Ishikawa (cell line): Measurements from ENCODE around the gene DDX5.

ENCODE experiments used
- CEBPB ChIP-seq: IDR thresholded peaks from 2 replicates; pipeline ENCODE4 v1.6.1; 2012
- CREB1 ChIP-seq: IDR thresholded peaks from 2 replicates; pipeline ENCODE4 v1.6.1; 2012; ENCODE audit warnings: low read depth
- EGR1 ChIP-seq: IDR thresholded peaks from 2 replicates; pipeline ENCODE4 v1.6.1; 2012
- EP300 ChIP-seq: IDR thresholded peaks from 2 replicates; pipeline ENCODE4 v1.6.1; 2012; ENCODE audit warnings: borderline replicate concordance
- FOXM1 ChIP-seq: IDR thresholded peaks from 2 replicates; pipeline ENCODE4 v1.6.1; 2012; ENCODE audit warnings: low read depth, borderline replicate concordance
- NFIC ChIP-seq: IDR thresholded peaks from 2 replicates; pipeline ENCODE4 v1.6.1; 2012
- RAD21 ChIP-seq: IDR thresholded peaks from 2 replicates; pipeline ENCODE4 v1.6.1; 2012; ENCODE audit warnings: low read depth
- TAF1 ChIP-seq: IDR thresholded peaks from 2 replicates; pipeline ENCODE4 v1.6.1; 2012; ENCODE audit warnings: low read depth, mild to moderate bottlenecking
- TCF12 ChIP-seq: IDR thresholded peaks from 2 replicates; pipeline ENCODE4 v1.6.1; 2012; ENCODE audit warnings: low read depth
- TEAD4 ChIP-seq: IDR thresholded peaks from 2 replicates; pipeline ENCODE4 v1.6.1; 2012
- YY1 ChIP-seq: IDR thresholded peaks from 2 replicates; pipeline ENCODE4 v1.6.1; 2012; ENCODE audit warnings: low read depth
- ZBTB7A ChIP-seq: IDR thresholded peaks from 2 replicates; pipeline ENCODE4 v1.6.1; 2012; ENCODE audit warnings: low read depth
- TF ChIP-seq, protein P1 (sequence below): IDR thresholded peaks from 2 replicates; pipeline ENCODE4 v1.6.1; 2012; ENCODE audit warnings: low read depth, mild to moderate bottlenecking
- TF ChIP-seq, protein P2 (sequence below): IDR thresholded peaks from 2 replicates; pipeline ENCODE4 v1.6.1; 2012
- TF ChIP-seq, protein P3 (sequence below): IDR thresholded peaks from 2 replicates; pipeline ENCODE4 v1.6.1; 2012

Gene DDX5

DNA sequence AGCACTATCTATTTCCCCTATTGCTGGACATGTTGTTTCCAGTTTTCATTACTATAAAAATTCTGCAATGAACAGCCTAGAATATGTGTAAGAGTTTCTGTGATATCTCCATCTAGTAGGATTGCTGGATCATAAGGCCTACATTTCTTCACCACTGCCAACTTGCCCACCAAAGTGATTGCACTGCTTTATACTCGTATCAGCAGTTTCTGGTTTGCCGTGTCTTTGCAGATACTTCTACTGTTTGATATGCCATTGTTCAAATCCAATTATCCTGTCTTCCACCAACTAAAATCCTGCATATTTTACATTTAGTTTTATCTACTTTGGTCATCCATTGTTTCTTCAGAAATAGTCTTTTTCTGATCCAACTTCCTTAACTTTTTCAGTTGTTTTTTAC is 21.8 kb upstream of the DDX5 start:
- TF ChIP-seq, protein P1, sequence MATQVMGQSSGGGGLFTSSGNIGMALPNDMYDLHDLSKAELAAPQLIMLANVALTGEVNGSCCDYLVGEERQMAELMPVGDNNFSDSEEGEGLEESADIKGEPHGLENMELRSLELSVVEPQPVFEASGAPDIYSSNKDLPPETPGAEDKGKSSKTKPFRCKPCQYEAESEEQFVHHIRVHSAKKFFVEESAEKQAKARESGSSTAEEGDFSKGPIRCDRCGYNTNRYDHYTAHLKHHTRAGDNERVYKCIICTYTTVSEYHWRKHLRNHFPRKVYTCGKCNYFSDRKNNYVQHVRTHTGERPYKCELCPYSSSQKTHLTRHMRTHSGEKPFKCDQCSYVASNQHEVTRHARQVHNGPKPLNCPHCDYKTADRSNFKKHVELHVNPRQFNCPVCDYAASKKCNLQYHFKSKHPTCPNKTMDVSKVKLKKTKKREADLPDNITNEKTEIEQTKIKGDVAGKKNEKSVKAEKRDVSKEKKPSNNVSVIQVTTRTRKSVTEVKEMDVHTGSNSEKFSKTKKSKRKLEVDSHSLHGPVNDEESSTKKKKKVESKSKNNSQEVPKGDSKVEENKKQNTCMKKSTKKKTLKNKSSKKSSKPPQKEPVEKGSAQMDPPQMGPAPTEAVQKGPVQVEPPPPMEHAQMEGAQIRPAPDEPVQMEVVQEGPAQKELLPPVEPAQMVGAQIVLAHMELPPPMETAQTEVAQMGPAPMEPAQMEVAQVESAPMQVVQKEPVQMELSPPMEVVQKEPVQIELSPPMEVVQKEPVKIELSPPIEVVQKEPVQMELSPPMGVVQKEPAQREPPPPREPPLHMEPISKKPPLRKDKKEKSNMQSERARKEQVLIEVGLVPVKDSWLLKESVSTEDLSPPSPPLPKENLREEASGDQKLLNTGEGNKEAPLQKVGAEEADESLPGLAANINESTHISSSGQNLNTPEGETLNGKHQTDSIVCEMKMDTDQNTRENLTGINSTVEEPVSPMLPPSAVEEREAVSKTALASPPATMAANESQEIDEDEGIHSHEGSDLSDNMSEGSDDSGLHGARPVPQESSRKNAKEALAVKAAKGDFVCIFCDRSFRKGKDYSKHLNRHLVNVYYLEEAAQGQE = no peak
- no peak for TF ChIP-seq FOXM1
- no peak for TF ChIP-seq CEBPB
- no peak for TF ChIP-seq TAF1
- TF ChIP-seq ZBTB7A = no peak

DNA sequence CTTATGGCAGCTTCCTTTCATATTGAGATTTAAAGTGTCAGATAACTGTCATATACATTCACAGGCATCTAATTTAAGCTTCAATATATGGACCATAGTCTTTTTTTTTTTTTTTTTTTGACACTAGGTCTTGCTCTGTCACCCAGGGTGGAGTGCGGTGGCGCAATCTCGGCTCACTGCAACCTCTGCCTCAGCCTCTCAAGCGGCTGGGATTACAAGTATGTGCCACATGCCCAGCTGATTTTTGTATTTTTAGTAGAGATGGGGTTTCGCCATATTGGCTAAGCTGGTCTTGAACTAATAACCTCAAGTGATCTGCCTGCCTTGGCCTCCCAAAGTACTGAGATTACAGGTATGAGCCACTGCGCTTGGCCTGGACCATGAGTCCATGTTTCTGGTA is 14.3 kb upstream of the DDX5 start:
- TF ChIP-seq CEBPB (no peak), TEAD4 (no peak), YY1 (no peak), TCF12 (no peak), ZBTB7A (no peak), NFIC (no peak), RAD21 (no peak), EGR1 (no peak), EP300 (no peak), TAF1 (no peak), CREB1 (no peak), FOXM1 (no peak)
- TF ChIP-seq, protein P1 = no peak
- TF ChIP-seq, protein P2, sequence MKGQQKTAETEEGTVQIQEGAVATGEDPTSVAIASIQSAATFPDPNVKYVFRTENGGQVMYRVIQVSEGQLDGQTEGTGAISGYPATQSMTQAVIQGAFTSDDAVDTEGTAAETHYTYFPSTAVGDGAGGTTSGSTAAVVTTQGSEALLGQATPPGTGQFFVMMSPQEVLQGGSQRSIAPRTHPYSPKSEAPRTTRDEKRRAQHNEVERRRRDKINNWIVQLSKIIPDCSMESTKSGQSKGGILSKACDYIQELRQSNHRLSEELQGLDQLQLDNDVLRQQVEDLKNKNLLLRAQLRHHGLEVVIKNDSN = no peak
- TF ChIP-seq, protein P3, sequence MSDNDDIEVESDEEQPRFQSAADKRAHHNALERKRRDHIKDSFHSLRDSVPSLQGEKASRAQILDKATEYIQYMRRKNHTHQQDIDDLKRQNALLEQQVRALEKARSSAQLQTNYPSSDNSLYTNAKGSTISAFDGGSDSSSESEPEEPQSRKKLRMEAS = no peak

DNA sequence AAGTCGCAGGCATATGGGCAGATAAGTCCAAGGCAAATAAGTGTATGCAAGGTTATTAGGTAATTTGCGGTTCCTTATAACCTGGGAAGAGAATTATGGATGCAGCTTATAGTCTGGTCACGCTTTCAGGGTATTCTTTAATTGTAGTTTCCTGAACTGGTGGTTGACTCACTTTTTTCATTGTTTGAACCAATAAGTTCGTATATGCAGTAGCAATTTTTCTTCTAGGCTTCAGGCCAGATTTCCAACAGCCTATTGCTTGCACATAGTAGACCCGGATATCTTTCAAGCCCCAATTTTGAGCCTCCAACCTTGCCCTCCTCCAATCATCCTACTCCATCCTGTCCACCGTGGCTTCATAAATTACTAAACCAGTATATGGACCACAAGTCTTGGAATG is 13.5 kb upstream of the DDX5 start:
- TF ChIP-seq CREB1 = no peak
- TF ChIP-seq TAF1 = no peak
- no peak for TF ChIP-seq YY1
- TF ChIP-seq EP300 = no peak
- no peak for TF ChIP-seq NFIC
- no peak for TF ChIP-seq TEAD4
- no peak for TF ChIP-seq ZBTB7A
- no peak for TF ChIP-seq CEBPB
- no peak for TF ChIP-seq FOXM1
- TF ChIP-seq, protein P2 = no peak
- TF ChIP-seq RAD21 = no peak
- no peak for TF ChIP-seq TCF12
- no peak for TF ChIP-seq EGR1
- TF ChIP-seq, protein P1 = no peak
- TF ChIP-seq, protein P3 = no peak

DNA sequence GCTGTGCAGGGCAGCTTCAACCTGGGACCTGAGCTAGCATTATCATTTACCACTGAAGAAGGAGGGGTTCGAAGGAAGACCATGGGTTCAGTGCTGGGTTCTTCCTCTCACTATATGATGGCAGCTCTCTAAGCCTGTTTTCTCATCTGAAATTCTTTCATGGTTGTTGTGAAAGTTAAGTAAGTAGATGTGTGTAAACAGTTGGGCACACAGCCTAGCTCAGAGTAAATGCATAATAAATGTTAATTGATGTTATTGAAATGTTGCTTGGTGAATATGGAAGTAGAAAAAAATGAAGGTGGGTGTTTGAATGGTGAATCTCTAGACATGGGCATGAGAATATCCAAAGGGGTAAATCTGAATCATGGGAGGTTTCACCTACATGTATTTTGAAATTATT is 9.7 kb upstream of the DDX5 start:
- TF ChIP-seq FOXM1 (no peak), EP300 (no peak)

DNA sequence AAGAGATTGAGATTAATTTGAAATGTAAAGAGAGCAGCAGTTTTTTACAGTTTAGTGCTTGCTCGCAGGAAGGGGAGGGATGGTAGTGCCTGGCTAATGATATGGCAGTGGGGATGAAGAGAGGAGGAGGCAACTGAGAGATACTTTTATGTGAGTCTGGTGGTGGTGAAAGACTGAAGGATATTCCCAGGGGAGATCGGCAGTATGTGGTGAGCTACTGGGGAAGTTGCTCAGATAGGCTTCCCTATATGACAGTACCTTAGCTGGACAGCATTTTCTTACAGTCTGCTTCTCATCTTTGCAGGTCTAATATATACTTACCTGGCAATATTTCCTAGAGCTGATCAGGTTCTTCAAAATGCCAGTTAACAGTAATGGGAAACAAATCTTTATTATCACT is 9.3 kb upstream of the DDX5 start:
- no peak for TF ChIP-seq ZBTB7A
- TF ChIP-seq CREB1 = no peak
- TF ChIP-seq EGR1 = no peak
- TF ChIP-seq, protein P2 = no peak
- no peak for TF ChIP-seq TAF1
- no peak for TF ChIP-seq TEAD4
